NB4 (cell line): ENCODE data around the gene DTNB.

Source experiments
- CTCF ChIP-seq: IDR thresholded peaks from one replicate; pipeline ENCODE4 v1.5.1; 2012; ENCODE audit warnings: low read depth, low read length
- MAX ChIP-seq: IDR thresholded peaks from 2 replicates; pipeline ENCODE4 v1.6.1; 2011; ENCODE audit warnings: low read depth, low read length
- MYC ChIP-seq: IDR thresholded peaks from 2 replicates; pipeline ENCODE4 v1.6.1; 2011; ENCODE audit warnings: low read depth, low read length
- POLR2A ChIP-seq: IDR thresholded peaks from 2 replicates; pipeline ENCODE4 v1.6.1; 2011; ENCODE audit warnings: mild to moderate bottlenecking; ENCODE audit not compliant: insufficient read length; ENCODE audit errors: extremely low read depth

- TF ChIP-seq CTCF (no peak), POLR2A (no peak), MAX (no peak), MYC (no peak)
These were observed 253.6 kb downstream of the DTNB start for GRCh38 chr2:25419678-25420242.
